Endothelial cell of umbilical vein (primary cell): ENCODE data around the gene BSND. TPM values are rescaled to one million over a fixed set of nuclear protein-coding genes. Genes with fewer than 3 reads are reported as not detected.

Experiments
- BruUV-seq: library from RNA; stranded (reverse); fragments of 400-500 nt; replicated peaks from 2 replicates; lab custom pipeline; 2021; lab: Mats Ljungman, UMichigan
- CTCF ChIA-PET: fragments of 300-600, 350-600 bp; sonication (Branson Sonifier 250); formaldehyde crosslinking; loops from one replicate; lab custom pipeline; 2021; ENCODE audit warnings: antibody characterized with exemption, inconsistent platforms; lab: Charles Lee
- POLR2A ChIA-PET: fragments of 300-600, 350-600 bp; sonication (Branson Sonifier 250); formaldehyde crosslinking; loops from one replicate; lab custom pipeline; 2021; ENCODE audit warnings: antibody characterized with exemption, inconsistent platforms; lab: Charles Lee
- DNase-seq: peaks from one replicate; pipeline ENCODE4 v3.0.0-alpha.2; 2011; ENCODE audit warnings: low read depth, low spot score
- FAIRE-seq: peaks from 2 replicates; lab custom pipeline; 2011; peaks lifted over from hg19 to GRCh38; lab: Jason Lieb, UNC
- H2AFZ ChIP-seq: 2 replicates; pipeline ENCODE4 v1.6.0; 2012; ENCODE audit warnings: low read depth, low read length, control low read depth, inconsistent platforms
- H3K27ac ChIP-seq: 2 replicates; pipeline ENCODE4 v1.5.1; 2011; ENCODE audit warnings: low read depth, mild to moderate bottlenecking, control low read depth, low read length, moderate library complexity; ENCODE audit not compliant: insufficient read depth
- H3K27me3 ChIP-seq, 2 experiments: 2 replicates each; pipeline versions ENCODE4 v1.6.0 to v1.6.1; 2011; ENCODE audit warnings: low read length in 2 of 2, mixed read lengths in 1 of 2; ENCODE audit not compliant: control insufficient read depth in 2 of 2, insufficient read depth in 2 of 2
- H3K36me3 ChIP-seq, 2 experiments: 2 replicates in 1 of 2; 3 replicates in 1 of 2; pipeline ENCODE4 v1.5.1; 2011; ENCODE audit warnings: low read length in 2 of 2, mild to moderate bottlenecking in 1 of 2, moderate library complexity in 1 of 2; ENCODE audit not compliant: control insufficient read depth in 2 of 2, insufficient read depth in 2 of 2; ENCODE audit errors: extremely low read depth in 1 of 2
- H3K4me1 ChIP-seq: 3 replicates; pipeline ENCODE4 v1.5.1; 2011; ENCODE audit warnings: mild to moderate bottlenecking, low read length; ENCODE audit not compliant: control insufficient read depth, insufficient read depth; ENCODE audit errors: extremely low read depth
- H3K4me2 ChIP-seq: 2 replicates; pipeline ENCODE4 v1.6.1; 2011; ENCODE audit warnings: low read length, control low read depth, mixed read lengths; ENCODE audit not compliant: insufficient read depth
- H3K4me3 ChIP-seq, 3 experiments: fragments of 200-600 bp in 1 of 3; sonication (generic), shearing (Covaris generic) in 1 of 3; replicated peaks in 1 of 3; 2 replicates each; pipeline ENCODE4 v1.5.1; 2011 to 2016; ENCODE audit warnings: control low read depth in 3 of 3, low read length in 3 of 3, mild to moderate bottlenecking in 2 of 3, inconsistent platforms in 1 of 3, low read depth in 1 of 3, moderate library complexity in 1 of 3; ENCODE audit not compliant: insufficient read depth in 1 of 3
- H3K79me2 ChIP-seq: 2 replicates; pipeline ENCODE4 v1.6.0; 2012; ENCODE audit warnings: low read length, inconsistent platforms; ENCODE audit not compliant: control insufficient read depth, insufficient read depth
- H3K9ac ChIP-seq: replicated peaks from 2 replicates; pipeline ENCODE3; 2011; ENCODE audit warnings: low read length, control low read depth; ENCODE audit not compliant: insufficient read depth; ENCODE audit errors: extremely low read depth
- H3K9me1 ChIP-seq: replicated peaks from 3 replicates; pipeline ENCODE4 v1.6.0; 2011; ENCODE audit warnings: mild to moderate bottlenecking, low read length; ENCODE audit not compliant: control insufficient read depth, insufficient read depth; ENCODE audit errors: extremely low read depth
- H3K9me3 ChIP-seq: replicated peaks from 2 replicates; pipeline ENCODE4 v1.5.1; 2012; ENCODE audit warnings: low read length, inconsistent platforms; ENCODE audit not compliant: control insufficient read depth, insufficient read depth
- H4K20me1 ChIP-seq: replicated peaks from 2 replicates; pipeline ENCODE3; 2011; ENCODE audit warnings: mild to moderate bottlenecking, low read length; ENCODE audit not compliant: control insufficient read depth, insufficient read depth; ENCODE audit errors: extremely low read depth
- EZH2 ChIP-seq: IDR thresholded peaks from 2 replicates; pipeline ENCODE4 v1.6.1; 2012; ENCODE audit warnings: borderline replicate concordance, low read depth, mild to moderate bottlenecking, moderate library complexity, low read length, inconsistent platforms; ENCODE audit not compliant: severe bottlenecking
- FOS ChIP-seq: IDR thresholded peaks from 2 replicates; pipeline ENCODE4 v1.6.1; 2011; ENCODE audit warnings: mild to moderate bottlenecking, low read length, moderate library complexity, borderline replicate concordance; ENCODE audit not compliant: insufficient read depth
- GATA2 ChIP-seq: IDR thresholded peaks from 2 replicates; pipeline ENCODE4 v1.7.0; 2011; ENCODE audit warnings: low read depth, mild to moderate bottlenecking, moderate library complexity, mixed read lengths, low read length; ENCODE audit not compliant: insufficient read length, insufficient read depth
- JUN ChIP-seq: IDR thresholded peaks from 2 replicates; pipeline ENCODE4 v1.6.1; 2011; ENCODE audit warnings: borderline replicate concordance, low read depth; ENCODE audit not compliant: insufficient read length, insufficient read depth
- MYC ChIP-seq: IDR thresholded peaks from one replicate; pipeline ENCODE4 v1.6.1; 2011; ENCODE audit warnings: mild to moderate bottlenecking, low read depth, low read length
- POLR2A ChIP-seq: IDR thresholded peaks from 2 replicates; pipeline ENCODE4 v1.6.1; 2012; ENCODE audit warnings: low read depth, mild to moderate bottlenecking, control low read depth, low read length
- POLR2AphosphoS5 ChIP-seq: IDR thresholded peaks from 2 replicates; pipeline ENCODE4 v1.6.1; 2012; ENCODE audit warnings: low read depth, mild to moderate bottlenecking, control low read depth, low read length, moderate library complexity; ENCODE audit not compliant: insufficient read depth
- dilution Hi-C: fragments of 300-500 bp; cut with MboI; formaldehyde crosslinking; loops from one replicate; pipeline ENCODE4 v1.15.0; 2019; ENCODE audit warnings: low sequenced_read_pairs; ENCODE audit not compliant: extremely low pct_ligation_motif_present
- intact Hi-C: fragments of 100-400 bp; cut with micrococcal nuclease; formaldehyde crosslinking; loops from one replicate; pipeline ENCODE4 v1.10.0; 2022
- polyA plus RNA-seq, 4 experiments: library from polyadenylated mRNA; depleted of rRNA in 3 of 4; stranded (reverse) in 3 of 4; unstranded in 1 of 4; fragments of >200 nt; gene quantifications; 2 replicates each; pipeline versions ENCODE4 v1.2.1 to v1.2.3, GENCODE V29; 2011 to 2012; ENCODE audit warnings: missing spikeins in 1 of 4
- total RNA-seq: library from RNA; stranded (reverse); gene quantifications from 2 replicates; pipeline ENCODE4 v1.2.3, GENCODE V29; 2021
- TF ChIP-seq, protein P1 (sequence below): IDR thresholded peaks from 2 replicates; pipeline ENCODE4 v1.6.1; 2011; ENCODE audit not compliant: insufficient read depth, insufficient read length
- TF ChIP-seq, protein P2 (sequence below), 2 donors: IDR thresholded peaks; 1 replicate in 1 of 2; 2 replicates in 1 of 2; pipeline ENCODE4 v1.5.1; 2011; ENCODE audit warnings: low read length in 2 of 2, mild to moderate bottlenecking in 2 of 2, moderate library complexity in 2 of 2, control low read depth in 1 of 2, inconsistent platforms in 1 of 2, low read depth in 1 of 2; ENCODE audit not compliant: insufficient read depth in 1 of 2; ENCODE audit errors: extremely low read depth in 1 of 2

BSND gene
- total and polyA plus RNA-seq, 2 donors (not counting 3 experiments of a cell fraction or from before 2014, with no cell fraction given): not detected

DNA sequence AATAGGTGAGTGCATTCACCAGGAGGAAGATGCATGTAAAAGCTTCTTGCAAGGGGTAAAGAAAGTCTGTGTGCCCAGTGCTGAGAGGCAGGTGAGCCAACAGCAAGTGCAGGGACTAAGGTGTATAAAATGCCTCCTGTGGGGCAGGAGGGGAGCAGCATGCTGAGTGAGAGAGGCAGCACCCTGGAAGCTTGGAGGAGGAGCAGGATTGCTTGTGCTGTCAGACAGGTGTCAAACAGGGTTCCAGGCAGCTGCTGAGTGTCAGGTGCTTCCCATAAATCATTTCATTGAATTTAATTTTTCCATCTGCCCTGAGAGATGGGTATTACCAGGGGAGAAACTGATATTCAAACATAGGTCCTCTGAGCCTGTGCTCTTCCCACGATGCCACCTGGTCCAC, 13.9 kb downstream of the BSND start:
- intact Hi-C loops: no loop called here
- Histone ChIP-seq H2AFZ (no peak overlapping the region), H4K20me1 (no peaks in the 10 kb centered on the region), H3K4me1 (no peaks in the 10 kb centered on the region), H3K36me3 (no peaks in the 10 kb centered on the region), H3K9me3 (no peaks in the 10 kb centered on the region), H3K27me3 (peaks cover 4 to 24% of the 10 kb centered on the region in 2 experiments), H3K9ac (no peak overlapping the region), H3K4me3 (no peak overlapping the region), H3K79me2 (no peaks in the 10 kb centered on the region), H3K4me2 (no peak overlapping the region), H3K9me1 (no peaks in the 10 kb centered on the region), H3K27ac (no peak overlapping the region)
- DNase-seq: no peak
- no TSS peak for BruUV-seq
- no peak for TF ChIP-seq EZH2
- no peak for TF ChIP-seq FOS
- TF ChIP-seq, protein P1, sequence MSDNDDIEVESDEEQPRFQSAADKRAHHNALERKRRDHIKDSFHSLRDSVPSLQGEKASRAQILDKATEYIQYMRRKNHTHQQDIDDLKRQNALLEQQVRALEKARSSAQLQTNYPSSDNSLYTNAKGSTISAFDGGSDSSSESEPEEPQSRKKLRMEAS: no peak
- no peak for TF ChIP-seq MYC
- TF ChIP-seq JUN: no peak
- TF ChIP-seq, protein P2, sequence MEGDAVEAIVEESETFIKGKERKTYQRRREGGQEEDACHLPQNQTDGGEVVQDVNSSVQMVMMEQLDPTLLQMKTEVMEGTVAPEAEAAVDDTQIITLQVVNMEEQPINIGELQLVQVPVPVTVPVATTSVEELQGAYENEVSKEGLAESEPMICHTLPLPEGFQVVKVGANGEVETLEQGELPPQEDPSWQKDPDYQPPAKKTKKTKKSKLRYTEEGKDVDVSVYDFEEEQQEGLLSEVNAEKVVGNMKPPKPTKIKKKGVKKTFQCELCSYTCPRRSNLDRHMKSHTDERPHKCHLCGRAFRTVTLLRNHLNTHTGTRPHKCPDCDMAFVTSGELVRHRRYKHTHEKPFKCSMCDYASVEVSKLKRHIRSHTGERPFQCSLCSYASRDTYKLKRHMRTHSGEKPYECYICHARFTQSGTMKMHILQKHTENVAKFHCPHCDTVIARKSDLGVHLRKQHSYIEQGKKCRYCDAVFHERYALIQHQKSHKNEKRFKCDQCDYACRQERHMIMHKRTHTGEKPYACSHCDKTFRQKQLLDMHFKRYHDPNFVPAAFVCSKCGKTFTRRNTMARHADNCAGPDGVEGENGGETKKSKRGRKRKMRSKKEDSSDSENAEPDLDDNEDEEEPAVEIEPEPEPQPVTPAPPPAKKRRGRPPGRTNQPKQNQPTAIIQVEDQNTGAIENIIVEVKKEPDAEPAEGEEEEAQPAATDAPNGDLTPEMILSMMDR (IDR thresholded peaks at IDR 0.05; ENCODE audit: extremely low read depth in 1 of 2, insufficient read depth in 1 of 2, low read depth in 1 of 2, low read length in 2 of 2): no peak
- TF ChIP-seq POLR2A: no peak
- no peak for TF ChIP-seq POLR2AphosphoS5
- no peak for TF ChIP-seq GATA2
- ChIA-PET CTCF (interaction anchor here (0.9 to 1.8 kb wide), 3 partner anchors 9 to 68 kb away, joined by 5 to 8 read pairs (median 5); no protein-coding TSS in a partner anchor), POLR2A (no interaction called here)
- dilution Hi-C loops: no loop called here
- FAIRE-seq: no peak
